LNCaP clone FGC (cell line): Measurements from ENCODE around the gene CCDC177.

Experiments
- DNase-seq: peaks from one replicate; pipeline ENCODE4 v3.0.0-alpha.2; 2011; ENCODE audit warnings: low read depth
- H3K4me3 ChIP-seq: 2 replicates; pipeline ENCODE4 v1.5.1; 2011; ENCODE audit warnings: mild to moderate bottlenecking, low read depth, low read length, control low read depth
- TF ChIP-seq, protein P1 (sequence below): IDR thresholded peaks from 2 replicates; pipeline ENCODE4 v1.5.1; 2012; ENCODE audit warnings: mild to moderate bottlenecking; ENCODE audit not compliant: control insufficient read depth, insufficient read depth; ENCODE audit errors: extremely low read depth

CCDC177 gene

GRCh38 chr14:69531135-69531534 is 43.5 kb downstream of the CCDC177 start:
- no peak overlapping the region for H3K4me3 ChIP-seq
- DNase-seq = no peak
- TF ChIP-seq, protein P1, sequence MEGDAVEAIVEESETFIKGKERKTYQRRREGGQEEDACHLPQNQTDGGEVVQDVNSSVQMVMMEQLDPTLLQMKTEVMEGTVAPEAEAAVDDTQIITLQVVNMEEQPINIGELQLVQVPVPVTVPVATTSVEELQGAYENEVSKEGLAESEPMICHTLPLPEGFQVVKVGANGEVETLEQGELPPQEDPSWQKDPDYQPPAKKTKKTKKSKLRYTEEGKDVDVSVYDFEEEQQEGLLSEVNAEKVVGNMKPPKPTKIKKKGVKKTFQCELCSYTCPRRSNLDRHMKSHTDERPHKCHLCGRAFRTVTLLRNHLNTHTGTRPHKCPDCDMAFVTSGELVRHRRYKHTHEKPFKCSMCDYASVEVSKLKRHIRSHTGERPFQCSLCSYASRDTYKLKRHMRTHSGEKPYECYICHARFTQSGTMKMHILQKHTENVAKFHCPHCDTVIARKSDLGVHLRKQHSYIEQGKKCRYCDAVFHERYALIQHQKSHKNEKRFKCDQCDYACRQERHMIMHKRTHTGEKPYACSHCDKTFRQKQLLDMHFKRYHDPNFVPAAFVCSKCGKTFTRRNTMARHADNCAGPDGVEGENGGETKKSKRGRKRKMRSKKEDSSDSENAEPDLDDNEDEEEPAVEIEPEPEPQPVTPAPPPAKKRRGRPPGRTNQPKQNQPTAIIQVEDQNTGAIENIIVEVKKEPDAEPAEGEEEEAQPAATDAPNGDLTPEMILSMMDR = no peak

GRCh38 chr14:69530095-69530494 is 44.6 kb downstream of the CCDC177 start:
- no peak for DNase-seq
- H3K4me3 ChIP-seq = no peak overlapping the region
- TF ChIP-seq, protein P1 = no peak

GRCh38 chr14:69529563-69529962 is 45.1 kb downstream of the CCDC177 start:
- TF ChIP-seq, protein P1 = no peak
- DNase-seq = no peak
- no peak overlapping the region for H3K4me3 ChIP-seq

- DNase-seq = no peak
- no peak overlapping the region for H3K4me3 ChIP-seq
- TF ChIP-seq, protein P1 = no peak
These were observed 45.7 kb downstream of the CCDC177 start for GRCh38 chr14:69528930-69529329.

GRCh38 chr14:69528143-69528542 is 46.5 kb downstream of the CCDC177 start:
- no peak for DNase-seq
- TF ChIP-seq, protein P1 = no peak
- no peak overlapping the region for H3K4me3 ChIP-seq

- H3K4me3 ChIP-seq = no peak overlapping the region
- DNase-seq = no peak
- TF ChIP-seq, protein P1 = no peak
These were observed 47.0 kb downstream of the CCDC177 start for GRCh38 chr14:69527635-69528034.

- DNase-seq = no peak
- TF ChIP-seq, protein P1 = no peak
- H3K4me3 ChIP-seq = no peak overlapping the region
These were observed 48.8 kb downstream of the CCDC177 start for GRCh38 chr14:69525896-69526295.
